Kidney (tissue), 14 donors: Measurements from ENCODE around the gene GUK1. TPM values are rescaled to one million over a fixed set of nuclear protein-coding genes. Genes with fewer than 3 reads are reported as not detected.
A peak's percentile ranks its signal among the peaks of the same experiment; 100 is the strongest.

Source experiments
- DNase-seq, 5 donors: peaks; one replicate each; pipeline ENCODE4 v3.0.0-alpha.2; 2013 to 2020
- FAIRE-seq: peaks from 2 replicates; lab custom pipeline; 2012; peaks lifted over from hg19 to GRCh38; lab: Jason Lieb, UNC
- H3K27ac ChIP-seq, 2 donors: one replicate each; pipeline ENCODE4 v1.7.0; 2013; ENCODE audit warnings: low read depth in 2 of 2, low read length in 2 of 2, inconsistent platforms in 1 of 2
- H3K27me3 ChIP-seq: one replicate; pipeline ENCODE4 v1.7.1; 2013; ENCODE audit warnings: low read length, inconsistent platforms; ENCODE audit not compliant: control insufficient read depth, insufficient read depth
- H3K36me3 ChIP-seq, 3 donors: one replicate each; pipeline versions ENCODE4 v1.7.0 to v1.7.1; 2013; ENCODE audit warnings: low read length in 3 of 3, control low read depth in 1 of 3, inconsistent platforms in 1 of 3; ENCODE audit not compliant: insufficient read depth in 3 of 3, control insufficient read depth in 2 of 3
- H3K4me1 ChIP-seq, 3 donors: one replicate each; pipeline versions ENCODE4 v1.7.0 to v1.7.1; 2013; ENCODE audit warnings: low read length in 3 of 3, inconsistent platforms in 1 of 3, low read depth in 1 of 3; ENCODE audit not compliant: control insufficient read depth in 2 of 3, insufficient read depth in 2 of 3
- H3K4me3 ChIP-seq, 3 donors: one replicate each; pipeline versions ENCODE4 v1.7.0 to v1.8.1; 2013; ENCODE audit warnings: low read length in 3 of 3, control low read depth in 1 of 3, inconsistent platforms in 1 of 3
- H3K9ac ChIP-seq, 3 donors: one replicate each; pipeline versions ENCODE4 v1.7.0 to v1.7.1; 2013; ENCODE audit warnings: low read length in 3 of 3, control low read depth in 1 of 3, inconsistent platforms in 1 of 3
- H3K9me3 ChIP-seq, 3 donors: one replicate each; pipeline versions ENCODE4 v1.7.0 to v1.7.1; 2013; ENCODE audit warnings: low read length in 3 of 3, control low read depth in 1 of 3, inconsistent platforms in 1 of 3; ENCODE audit not compliant: control insufficient read depth in 2 of 3, insufficient read depth in 1 of 3
- intact Hi-C: fragments of 100-400 bp; cut with DNase I; formaldehyde crosslinking; loops from one replicate; pipeline ENCODE4 v1.11.1; 2022
- polyA plus RNA-seq: library from polyadenylated mRNA; stranded (reverse); fragments of 350-450 nt; fragmentation: Illumina TruSeq; extraction: RNeasy Lipid Tissue Mini Kit (QIAGEN cat#74804); gene quantifications from one replicate; pipeline ENCODE4 v1.2.3, GENCODE V29; 2014; ENCODE audit warnings: low read depth, low replicate concordance; ENCODE audit not compliant: insufficient read depth
- total RNA-seq: library from RNA; stranded (reverse); fragmentation: NEBNext Ultra II Directional; extraction: Animal tissue kit (Norgen Biotek cat#: 25700); gene quantifications from one replicate; pipeline ENCODE4 v1.2.1, GENCODE V29; 2021
- TF ChIP-seq, protein P1 (sequence below): IDR thresholded peaks from 3 replicates; pipeline ENCODE4 v1.5.1; 2012; ENCODE audit warnings: mild to moderate bottlenecking, moderate library complexity, borderline replicate concordance; ENCODE audit not compliant: insufficient read depth; ENCODE audit errors: extremely low read depth
- donor health status: control.
- donor health status: control.
- donor health status: control.
- donor health status: control.
- donor health status: control.
- donor health status: DM: yes; HTN: yes; CAD: no.
- donor health status: Normal renal cell carcinoma (clear cell type).

The GUK1 gene
- total and polyA plus RNA-seq, 2 donors from 2014 or later, result 221 to 410 TPM

- FAIRE-seq (no peak), DNase-seq (no peak)
- intact Hi-C loops, result no loop called here
- no peaks in the 10 kb centered on the region for H3K9me3 ChIP-seq
- TF ChIP-seq, protein P1, sequence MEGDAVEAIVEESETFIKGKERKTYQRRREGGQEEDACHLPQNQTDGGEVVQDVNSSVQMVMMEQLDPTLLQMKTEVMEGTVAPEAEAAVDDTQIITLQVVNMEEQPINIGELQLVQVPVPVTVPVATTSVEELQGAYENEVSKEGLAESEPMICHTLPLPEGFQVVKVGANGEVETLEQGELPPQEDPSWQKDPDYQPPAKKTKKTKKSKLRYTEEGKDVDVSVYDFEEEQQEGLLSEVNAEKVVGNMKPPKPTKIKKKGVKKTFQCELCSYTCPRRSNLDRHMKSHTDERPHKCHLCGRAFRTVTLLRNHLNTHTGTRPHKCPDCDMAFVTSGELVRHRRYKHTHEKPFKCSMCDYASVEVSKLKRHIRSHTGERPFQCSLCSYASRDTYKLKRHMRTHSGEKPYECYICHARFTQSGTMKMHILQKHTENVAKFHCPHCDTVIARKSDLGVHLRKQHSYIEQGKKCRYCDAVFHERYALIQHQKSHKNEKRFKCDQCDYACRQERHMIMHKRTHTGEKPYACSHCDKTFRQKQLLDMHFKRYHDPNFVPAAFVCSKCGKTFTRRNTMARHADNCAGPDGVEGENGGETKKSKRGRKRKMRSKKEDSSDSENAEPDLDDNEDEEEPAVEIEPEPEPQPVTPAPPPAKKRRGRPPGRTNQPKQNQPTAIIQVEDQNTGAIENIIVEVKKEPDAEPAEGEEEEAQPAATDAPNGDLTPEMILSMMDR, result no peak
- no peaks in the 10 kb centered on the region for H3K27me3 ChIP-seq
- no peaks in the 10 kb centered on the region for H3K4me1 ChIP-seq
- no peak overlapping the region for H3K27ac ChIP-seq
- H3K36me3 ChIP-seq, result no peaks in the 10 kb centered on the region
- H3K9ac ChIP-seq, result no peak overlapping the region
- H3K4me3 ChIP-seq, result no peak overlapping the region
Observed at GRCh38 chr1:228134591-228134990, 5.5 kb upstream of the GUK1 start.

- no peak for FAIRE-seq
Observed at GRCh38 chr1:228136901-228137300, 3.2 kb upstream of the GUK1 start.

GRCh38 chr1:228139406-228139930 is 611 bp upstream of the GUK1 start:
- Histone ChIP-seq H3K4me3 (peak overlapping the region; percentile 49 to 86 (median 79)), H3K4me1 (peaks cover 0 to 32% (median 20%) of the 10 kb centered on the region in 3 donors), H3K9ac (peak overlapping the region in 2 of 3 donors; percentile 55 to 75), H3K27me3 (no peaks in the 10 kb centered on the region), H3K36me3 (no peaks in the 10 kb centered on the region), H3K9me3 (no peaks in the 10 kb centered on the region), H3K27ac (peak overlapping the region; percentile 83 to 97)
- DNase-seq, result no peak
- TF ChIP-seq, protein P1, result no peak
- intact Hi-C loops, result no loop called here
- FAIRE-seq, result no peak

More at GRCh38 chr1:228136901-228137300, 3.2 kb upstream of the GUK1 start:
- intact Hi-C loops, result no loop called here
- DNase-seq, result no peak
- peaks cover 0 to 10% (median 7%) of the 10 kb centered on the region in 3 donors for H3K4me1 ChIP-seq
- H3K27me3 ChIP-seq, result no peaks in the 10 kb centered on the region
- TF ChIP-seq, protein P1, result no peak
- no peak overlapping the region for H3K4me3 ChIP-seq
- no peak overlapping the region for H3K27ac ChIP-seq
- H3K9ac ChIP-seq, result no peak overlapping the region
- no peaks in the 10 kb centered on the region for H3K36me3 ChIP-seq
- H3K9me3 ChIP-seq, result no peaks in the 10 kb centered on the region

- no peak for DNase-seq
- Histone ChIP-seq H3K4me3 (peak overlapping the region; percentile 68 to 86 (median 79)), H3K9ac (peak overlapping the region; percentile 38 to 83 (median 51)), H3K36me3 (peaks cover 0 to 3% (median 0%) of the 10 kb centered on the region in 3 donors), H3K4me1 (peaks cover 0 to 32% (median 20%) of the 10 kb centered on the region in 3 donors), H3K27ac (peak overlapping the region; percentile 94 to 97), H3K27me3 (no peaks in the 10 kb centered on the region), H3K9me3 (no peaks in the 10 kb centered on the region)
- intact Hi-C loops, result no loop called here
- no peak for FAIRE-seq
- TF ChIP-seq, protein P1, result no peak
Observed at GRCh38 chr1:228140724-228141225, 696 bp downstream of the GUK1 start.
